Fibroblast of pulmonary artery (primary cell): ENCODE measurements around the gene ARTN.

Source experiments
- DNase-seq: peaks from one replicate; pipeline ENCODE4 v3.0.0-alpha.2; 2010; ENCODE audit warnings: low read depth
- H3K4me3 ChIP-seq: replicated peaks from 2 replicates; pipeline ENCODE4 v1.5.1; 2011; ENCODE audit warnings: low read depth, mild to moderate bottlenecking, control low read depth, low read length, moderate library complexity
- CTCF ChIP-seq: IDR thresholded peaks from 2 replicates; pipeline ENCODE4 v1.5.1; 2011; ENCODE audit warnings: mild to moderate bottlenecking, control low read depth, low read length, inconsistent platforms; ENCODE audit errors: missing control alignments

ARTN gene

GRCh38 chr1:43933386-43934100 is at the start of gene ARTN:
Gene ARTN, plus strand, starts transcription at chr1:43933801. Its CDS starts 1,856 bp downstream, at chr1:43935657.
- no peak for DNase-seq
- TF ChIP-seq CTCF: no peak
- H3K4me3 ChIP-seq: peak within 1 kb of the TSS; percentile 38

- no peak for DNase-seq
- no peak overlapping the region for H3K4me3 ChIP-seq
- no peak for TF ChIP-seq CTCF
These were observed 48.3 kb upstream of the ARTN start for GRCh38 chr1:43885279-43885801.

GRCh38 chr1:43887748-43888147 is 45.9 kb upstream of the ARTN start:
- DNase-seq: no peak
- no peak overlapping the region for H3K4me3 ChIP-seq
- no peak for TF ChIP-seq CTCF

- no peak overlapping the region for H3K4me3 ChIP-seq
- no peak for DNase-seq
- no peak for TF ChIP-seq CTCF
These were observed 42.8 kb upstream of the ARTN start for GRCh38 chr1:43890815-43891214.

GRCh38 chr1:43893006-43893405 is 40.6 kb upstream of the ARTN start:
- no peak for TF ChIP-seq CTCF
- no peak for DNase-seq
- no peak overlapping the region for H3K4me3 ChIP-seq

- no peak for TF ChIP-seq CTCF
- H3K4me3 ChIP-seq: no peak overlapping the region
- no peak for DNase-seq
These were observed 34.6 kb upstream of the ARTN start for GRCh38 chr1:43898981-43899380.

GRCh38 chr1:43900386-43900785 is 33.2 kb upstream of the ARTN start:
- DNase-seq: no peak
- H3K4me3 ChIP-seq: no peak overlapping the region
- TF ChIP-seq CTCF: no peak
